Frontal cortex (tissue), 4 donors: ENCODE data around the gene CTSL. TPM values are rescaled to one million over a fixed set of nuclear protein-coding genes. Genes with fewer than 3 reads are reported as not detected.

Experiments
- DNase-seq, 2 donors: peaks; one replicate each; pipeline ENCODE4 v3.0.0; 2012; ENCODE audit warnings: low spot score in 2 of 2
- FAIRE-seq: peaks from 2 replicates; lab custom pipeline; 2012; peaks lifted over from hg19 to GRCh38; lab: Jason Lieb, UNC
- total RNA-seq: library from RNA; depleted of rRNA; stranded (reverse); fragments of >200 nt; gene quantifications from one replicate; pipeline ENCODE4 v1.2.3, GENCODE V29; 2014
- donor health status: control.
- donor health status: control.
- donor health status: control.

CTSL gene
- total RNA-seq, 1 donor from 2014 or later, result 33.0 TPM

DNA sequence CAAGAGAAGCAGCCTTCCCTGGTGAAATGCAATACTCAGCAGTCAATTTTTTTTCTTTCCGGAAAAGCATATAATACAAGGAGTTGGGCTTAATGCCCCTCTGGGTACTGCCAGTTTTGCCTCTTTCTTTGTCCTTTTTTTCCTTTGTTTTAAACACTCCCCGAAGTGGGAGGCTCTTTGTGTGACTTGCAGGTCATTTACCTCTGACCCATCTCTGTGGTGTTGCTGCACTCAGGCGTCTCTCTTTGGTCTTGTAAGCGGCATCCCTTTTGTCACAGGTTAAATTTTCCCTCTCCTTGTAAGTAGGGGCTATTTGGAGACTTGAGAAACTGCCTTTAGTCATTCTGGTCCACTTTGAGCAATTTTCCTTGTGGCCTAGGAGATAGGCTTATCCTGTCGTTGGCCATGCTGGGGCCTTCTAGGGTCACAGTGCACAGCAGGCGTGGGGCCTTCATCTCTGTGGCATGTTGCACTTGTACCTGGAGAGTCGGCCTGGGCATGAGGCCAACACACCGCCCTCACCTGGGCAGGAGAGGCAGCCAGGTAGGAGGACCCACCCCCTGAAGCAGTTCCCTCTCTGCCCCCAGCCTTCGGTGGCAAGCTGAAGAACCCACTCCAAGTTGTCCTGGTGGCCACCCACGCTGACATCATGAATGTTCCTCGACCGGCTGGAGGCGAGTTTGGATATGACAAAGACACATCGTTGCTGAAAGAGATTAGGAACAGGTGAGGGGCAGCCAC is 27.7 kb upstream of the CTSL start:
- FAIRE-seq (no peak), DNase-seq (no peak)

DNA sequence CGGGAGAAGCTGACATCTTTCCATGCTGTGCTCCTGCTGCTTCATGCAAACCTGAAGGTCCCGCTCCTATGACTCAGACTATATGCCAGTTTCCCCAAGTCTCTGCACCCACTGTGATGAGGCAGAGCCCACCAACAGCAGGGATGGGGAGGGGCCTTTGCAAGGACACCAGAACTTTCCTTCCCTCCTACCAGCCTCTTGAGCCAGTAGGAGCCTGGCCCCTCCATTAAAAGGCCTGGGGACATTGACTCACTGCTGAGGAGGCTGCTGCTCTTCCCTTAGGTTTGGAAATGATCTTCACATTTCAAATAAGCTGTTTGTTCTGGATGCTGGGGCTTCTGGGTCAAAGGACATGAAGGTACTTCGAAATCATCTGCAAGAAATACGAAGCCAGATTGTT is 26.1 kb upstream of the CTSL start:
- FAIRE-seq, result no peak

DNA sequence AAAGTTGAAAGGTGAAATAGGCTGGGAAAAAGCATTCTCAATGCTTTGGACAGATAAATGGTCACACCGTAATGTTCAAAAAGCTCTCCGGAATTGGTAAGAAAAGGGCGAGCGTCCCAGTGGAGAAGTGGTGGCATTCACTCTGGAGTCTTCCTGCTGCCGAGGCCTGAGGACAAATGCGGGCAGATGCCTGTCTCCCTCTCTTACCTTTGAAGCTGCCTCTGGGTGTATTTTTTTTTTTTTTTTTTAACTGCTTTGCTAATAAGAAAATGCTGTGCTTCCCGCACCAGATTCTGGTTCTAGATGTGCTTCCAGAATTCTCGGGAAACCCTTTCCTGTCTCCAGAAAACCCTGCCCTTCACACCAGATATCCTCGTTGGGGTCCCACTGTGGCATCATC is 24.4 kb upstream of the CTSL start:
- FAIRE-seq (no peak), DNase-seq (no peak)

More for the DNA sequence above, 26.1 kb upstream of the CTSL start:
- DNase-seq, result no peak

DNA sequence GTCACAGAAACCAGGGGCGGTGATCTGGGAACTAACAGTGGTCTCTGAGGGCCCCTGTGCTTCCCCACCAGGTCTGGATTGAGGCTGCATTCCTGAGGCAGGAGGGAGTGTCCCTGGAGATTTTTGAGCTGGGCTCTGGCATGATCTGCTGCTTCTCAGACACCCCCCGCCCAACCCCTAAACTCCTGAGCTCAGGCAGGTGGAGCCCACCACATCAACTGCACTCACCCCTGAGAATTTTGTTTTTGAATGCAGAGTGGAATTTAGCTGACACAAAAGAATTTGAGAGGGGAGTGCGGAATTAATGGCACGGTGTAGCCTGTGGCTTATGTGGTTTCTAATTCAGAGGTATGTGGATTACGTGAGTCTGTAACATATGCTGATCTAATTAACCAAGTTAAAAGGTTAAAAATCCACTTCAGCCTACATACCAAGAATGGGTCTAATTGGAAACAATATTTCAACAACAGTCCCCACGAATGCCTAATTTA is 23.9 kb upstream of the CTSL start:
- no peak for DNase-seq
- no peak for FAIRE-seq

DNA sequence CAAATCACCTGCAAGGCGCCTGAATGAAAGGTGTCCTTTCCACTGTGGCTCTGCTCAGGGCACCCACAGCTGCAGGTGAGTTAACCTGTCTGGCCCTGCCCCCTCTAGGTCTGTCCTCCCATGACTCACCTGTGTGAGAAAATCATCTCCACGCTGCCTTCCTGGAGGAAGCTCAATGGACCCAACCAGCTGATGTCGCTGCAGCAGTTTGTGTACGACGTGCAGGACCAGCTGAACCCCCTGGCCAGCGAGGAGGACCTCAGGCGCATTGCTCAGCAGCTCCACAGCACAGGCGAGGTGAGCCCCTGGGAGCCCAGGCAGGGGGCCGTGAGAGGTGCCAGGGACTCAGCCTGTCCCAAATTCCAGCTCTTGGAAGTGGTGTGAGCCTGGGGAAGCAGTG is 23.0 kb upstream of the CTSL start:
- DNase-seq, result no peak
- no peak for FAIRE-seq

DNA sequence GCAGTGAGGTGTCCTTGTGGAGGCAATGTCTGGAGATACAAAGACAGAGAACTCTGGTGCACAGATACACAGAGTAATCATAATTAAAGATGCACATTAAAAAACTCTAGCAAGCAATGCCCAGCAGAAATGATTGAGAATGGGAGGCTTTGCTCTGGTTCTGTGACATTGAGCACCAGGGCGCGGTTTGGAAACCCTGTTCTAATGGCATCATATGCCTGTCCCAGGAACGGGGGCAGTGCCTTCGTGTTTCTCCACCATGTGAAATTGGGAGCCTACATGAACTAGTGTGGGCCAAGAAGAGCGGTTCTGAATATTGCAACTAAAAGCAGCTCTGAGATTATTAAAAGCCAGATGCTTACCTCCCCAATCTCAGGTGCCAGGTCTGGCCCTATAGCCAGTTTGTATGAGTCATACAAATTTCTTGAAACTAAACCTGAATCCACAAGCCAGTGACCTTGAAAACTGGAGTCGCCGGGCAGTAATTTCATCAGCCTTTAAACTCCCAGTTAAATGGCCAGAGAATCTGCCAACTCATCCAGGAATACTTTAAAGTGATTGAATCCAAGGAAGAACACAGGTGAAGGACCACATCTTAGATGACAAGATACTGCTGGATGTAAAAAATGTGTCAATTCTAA is 22.2 kb upstream of the CTSL start:
- no peak for FAIRE-seq

DNA sequence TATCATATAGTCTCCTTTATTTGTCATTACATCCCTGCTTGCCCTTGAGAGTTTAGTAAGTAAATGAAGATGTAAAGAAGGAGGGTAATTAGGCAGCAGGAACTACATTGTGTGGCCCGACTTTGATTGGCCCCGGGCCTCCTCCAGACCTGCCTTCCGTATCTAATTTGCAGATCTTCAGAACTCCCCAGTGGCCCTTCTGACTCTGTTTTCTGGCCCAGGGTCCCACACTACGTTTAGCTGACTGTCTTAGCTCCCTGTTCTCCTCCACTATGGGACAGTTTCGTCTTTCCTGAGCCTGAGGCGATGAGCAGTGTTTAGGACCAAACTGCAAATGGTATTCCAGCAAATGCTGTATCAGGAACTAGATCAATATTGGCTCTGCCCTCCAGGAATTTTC is 21.6 kb upstream of the CTSL start:
- FAIRE-seq (no peak), DNase-seq (no peak)

More for the DNA sequence above, 22.2 kb upstream of the CTSL start:
- no peak for DNase-seq

DNA sequence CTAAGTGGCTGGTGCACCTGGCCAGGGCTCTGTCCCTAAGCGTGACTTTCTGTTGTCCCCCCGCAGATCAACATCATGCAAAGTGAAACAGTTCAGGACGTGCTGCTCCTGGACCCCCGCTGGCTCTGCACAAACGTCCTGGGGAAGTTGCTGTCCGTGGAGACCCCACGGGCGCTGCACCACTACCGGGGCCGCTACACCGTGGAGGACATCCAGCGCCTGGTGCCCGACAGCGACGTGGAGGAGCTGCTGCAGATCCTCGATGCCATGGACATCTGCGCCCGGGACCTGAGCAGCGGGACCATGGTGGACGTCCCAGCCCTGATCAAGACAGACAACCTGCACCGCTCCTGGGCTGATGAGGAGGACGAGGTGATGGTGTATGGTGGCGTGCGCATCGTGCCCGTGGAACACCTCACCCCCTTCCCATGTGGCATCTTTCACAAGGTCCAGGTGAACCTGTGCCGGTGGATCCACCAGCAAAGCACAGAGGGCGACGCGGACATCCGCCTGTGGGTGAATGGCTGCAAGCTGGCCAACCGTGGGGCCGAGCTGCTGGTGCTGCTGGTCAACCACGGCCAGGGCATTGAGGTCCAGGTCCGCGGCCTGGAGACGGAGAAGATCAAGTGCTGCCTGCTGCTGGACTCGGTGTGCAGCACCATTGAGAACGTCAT is 19.7 kb upstream of the CTSL start:
- FAIRE-seq, result no peak
- DNase-seq, result no peak

DNA sequence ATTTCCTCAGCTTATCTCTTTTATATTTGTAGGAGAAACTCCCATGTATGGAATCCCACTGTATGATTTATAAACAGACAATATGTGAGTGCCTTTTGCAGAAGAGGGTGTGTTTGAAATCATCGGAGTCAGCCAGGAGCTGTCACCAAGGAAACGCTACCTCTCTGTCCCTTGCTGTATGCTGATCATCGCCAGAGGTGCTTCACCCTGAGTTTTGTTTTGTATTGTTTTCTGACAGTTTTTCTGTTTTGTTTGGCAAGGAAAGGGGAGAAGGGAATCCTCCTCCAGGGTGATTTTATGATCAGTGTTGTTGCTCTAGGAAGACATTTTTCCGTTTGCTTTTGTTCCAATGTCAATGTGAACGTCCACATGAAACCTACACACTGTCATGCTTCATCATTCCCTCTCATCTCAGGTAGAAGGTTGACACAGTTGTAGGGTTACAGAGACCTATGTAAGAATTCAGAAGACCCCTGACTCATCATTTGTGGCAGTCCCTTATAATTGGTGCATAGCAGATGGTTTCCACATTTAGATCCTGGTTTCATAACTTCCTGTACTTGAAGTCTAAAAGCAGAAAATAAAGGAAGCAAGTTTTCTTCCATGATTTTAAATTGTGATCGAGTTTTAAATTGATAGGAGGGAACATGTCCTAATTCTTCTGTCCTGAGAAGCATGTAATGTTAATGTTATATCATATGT is 18.0 kb upstream of the CTSL start:
- no peak for DNase-seq
- no peak for FAIRE-seq

DNA sequence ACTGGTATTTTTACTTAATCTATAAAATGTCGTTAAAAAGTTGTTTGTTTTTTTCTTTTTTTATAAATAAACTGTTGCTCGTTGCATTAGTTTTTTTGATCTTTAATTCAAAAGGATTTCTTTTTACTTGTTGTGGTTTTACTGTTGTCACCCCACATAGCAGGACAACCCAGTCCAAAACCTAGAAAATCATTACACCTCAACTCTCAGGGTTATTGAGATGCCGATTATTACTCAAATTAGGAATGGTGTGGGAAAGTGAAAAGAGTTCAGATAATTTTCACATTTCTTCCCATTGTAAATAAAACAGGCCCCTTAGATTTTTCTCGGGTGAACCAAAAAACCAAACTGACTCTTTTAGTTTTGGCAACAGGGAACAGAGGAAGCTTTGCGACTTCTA is 17.4 kb upstream of the CTSL start:
- peak; percentile 31 for FAIRE-seq
- no peak for DNase-seq

DNA sequence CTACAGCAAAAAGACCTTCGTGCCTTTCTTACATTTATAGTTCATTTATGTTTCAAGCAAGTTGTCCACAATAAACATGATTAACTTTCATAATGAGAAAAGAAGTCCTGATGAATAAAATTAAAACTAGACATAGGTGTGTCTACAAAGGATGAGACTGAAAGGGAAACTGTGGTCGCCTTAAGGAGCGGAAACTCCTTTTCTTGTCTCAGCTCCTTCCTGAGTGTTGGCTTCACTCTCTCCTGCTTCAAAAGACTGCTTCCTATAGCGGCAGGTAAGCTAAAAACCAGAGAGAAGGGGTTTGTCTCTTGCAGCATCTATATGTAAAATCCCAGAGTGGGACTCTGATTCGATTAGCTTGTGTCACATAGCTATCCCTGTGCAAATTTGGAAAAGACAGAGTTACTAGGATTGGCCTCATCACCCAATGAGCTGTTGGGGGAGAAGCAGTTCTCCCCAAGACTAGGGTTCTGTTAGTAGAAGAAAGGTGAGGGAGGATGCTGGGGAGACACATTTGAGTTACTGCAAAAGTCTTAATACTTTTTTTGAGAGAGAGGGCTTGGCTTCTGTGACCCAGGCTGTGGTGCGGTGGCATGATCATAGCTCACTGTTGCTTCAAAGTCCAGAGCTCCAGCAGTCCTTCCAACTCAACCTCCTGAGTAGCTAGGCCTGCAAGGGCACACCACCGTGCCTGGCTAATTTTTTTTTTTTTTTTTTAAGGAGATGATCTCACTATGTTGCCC is 16.8 kb upstream of the CTSL start:
- FAIRE-seq, result no peak
- no peak for DNase-seq

DNA sequence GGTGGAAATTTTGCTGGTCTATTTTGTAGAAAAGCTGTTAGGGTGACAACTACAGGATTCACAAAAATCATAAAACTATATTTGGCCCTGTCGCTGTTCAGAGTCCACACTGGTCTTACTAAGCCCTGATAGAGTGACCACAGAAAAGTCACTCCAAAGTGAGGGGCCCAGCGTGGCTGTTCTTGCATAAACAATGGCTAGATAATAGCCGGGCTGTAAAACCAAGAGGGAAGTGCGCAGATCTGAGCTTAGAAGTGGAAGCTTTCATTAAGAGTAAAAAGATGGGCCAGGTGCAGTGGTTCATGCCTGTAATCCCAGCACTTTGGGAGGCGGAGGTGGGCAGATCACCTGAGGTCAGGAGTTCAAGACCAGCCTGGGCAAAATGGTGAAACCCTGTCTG is 15.5 kb upstream of the CTSL start:
- DNase-seq (no peak), FAIRE-seq (no peak)

DNA sequence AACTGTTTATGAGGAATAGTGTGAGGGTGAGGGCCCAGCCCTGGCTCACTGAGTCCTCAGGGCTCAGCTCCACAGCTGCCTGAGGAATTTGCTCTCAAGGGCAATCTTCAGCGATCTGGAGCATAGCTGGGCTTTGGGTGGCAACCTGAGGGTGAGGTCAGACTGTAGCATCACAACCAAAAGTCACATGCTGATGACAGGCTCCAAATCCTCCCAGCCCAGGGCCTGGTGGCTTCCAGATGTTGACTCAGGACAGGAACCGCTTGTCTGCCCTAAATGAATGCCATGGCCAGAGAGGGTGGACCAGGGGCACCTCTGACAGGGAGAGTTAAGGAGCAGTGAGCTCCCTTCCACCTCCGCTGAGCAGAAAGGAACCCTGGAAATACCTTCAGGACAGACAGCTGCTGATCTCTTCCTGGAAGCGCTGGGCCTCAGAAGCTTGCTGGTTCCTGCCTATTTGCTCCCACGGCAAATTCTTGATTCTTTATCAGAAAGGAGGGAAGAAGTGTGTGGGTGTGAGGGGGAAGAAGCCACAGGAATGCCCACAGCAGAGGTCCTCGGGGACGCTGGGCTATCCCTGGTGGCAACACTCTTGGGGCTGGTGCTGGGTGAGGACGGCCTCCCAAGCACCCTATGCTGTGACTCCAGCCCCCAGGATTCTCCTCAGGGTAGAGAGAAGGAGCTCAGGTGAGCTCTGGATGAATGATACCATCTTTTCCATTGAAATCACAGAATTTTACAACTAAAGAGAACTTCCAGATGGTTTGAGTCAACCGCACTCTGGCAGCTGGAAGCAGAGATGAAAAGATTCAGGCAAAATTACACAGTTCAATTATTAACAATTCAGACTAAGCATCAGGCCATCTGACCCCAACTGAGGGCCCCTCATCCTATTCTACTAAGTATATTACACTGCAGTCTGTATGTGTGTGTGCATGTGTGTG is 13.8 kb upstream of the CTSL start:
- no peak for FAIRE-seq
- DNase-seq, result no peak

DNA sequence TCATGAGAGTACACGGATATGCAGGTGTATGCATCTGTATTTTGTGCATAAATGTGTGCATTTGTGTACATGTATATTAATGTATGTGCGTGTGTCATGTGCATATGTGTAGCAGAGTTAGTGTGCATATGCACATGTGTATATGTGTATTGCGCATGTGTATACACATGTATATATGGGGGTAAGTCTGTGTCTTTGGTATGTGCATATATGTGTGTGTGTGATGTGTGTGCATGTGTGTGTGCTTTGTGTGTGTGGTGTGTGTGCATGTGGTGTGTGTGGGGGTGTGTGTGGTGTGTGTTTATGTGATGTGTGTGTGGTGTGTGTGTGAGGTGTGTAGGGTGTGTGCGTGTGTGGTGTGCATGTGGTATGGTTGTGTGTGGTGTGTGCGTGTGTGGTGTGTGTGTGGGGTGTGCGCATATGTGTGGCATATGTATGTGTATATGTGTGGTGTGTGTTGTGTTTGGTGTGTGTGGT is 13.1 kb upstream of the CTSL start:
- DNase-seq (no peak), FAIRE-seq (no peak)

DNA sequence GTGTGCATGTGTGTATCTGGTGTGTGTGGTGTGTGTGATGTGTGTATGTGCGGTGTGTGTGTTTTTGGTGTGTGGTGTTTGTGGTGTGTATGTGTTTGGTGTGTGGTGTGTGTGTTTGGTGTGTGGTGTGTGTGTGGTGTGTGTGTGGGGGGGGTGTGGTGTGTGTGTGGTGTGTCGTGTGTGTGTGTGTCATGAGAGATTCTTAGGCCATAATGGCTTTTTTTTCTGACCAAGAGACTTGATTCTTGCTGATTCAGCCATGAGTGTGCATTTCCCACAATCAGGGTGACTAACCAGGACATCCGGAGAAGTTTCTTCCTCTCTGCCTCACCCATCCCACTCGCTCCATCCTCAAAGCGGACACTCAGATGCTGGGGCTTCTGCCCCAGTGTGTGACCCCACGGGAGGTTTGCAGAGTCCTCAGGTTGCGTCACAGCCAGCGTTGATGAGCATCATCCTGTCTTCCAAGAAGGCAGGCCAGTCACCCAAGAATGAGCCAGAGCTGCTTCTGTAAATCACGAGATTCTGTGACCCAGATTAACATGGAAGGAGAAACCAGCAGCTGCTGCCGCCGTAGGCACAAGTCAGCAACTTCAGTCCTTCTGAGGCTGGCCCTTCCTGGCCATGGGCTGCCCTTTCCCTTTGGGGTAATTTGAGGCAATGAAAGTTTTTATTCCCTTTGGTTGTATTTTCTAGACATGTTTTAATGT is 12.5 kb upstream of the CTSL start:
- FAIRE-seq, result no peak

DNA sequence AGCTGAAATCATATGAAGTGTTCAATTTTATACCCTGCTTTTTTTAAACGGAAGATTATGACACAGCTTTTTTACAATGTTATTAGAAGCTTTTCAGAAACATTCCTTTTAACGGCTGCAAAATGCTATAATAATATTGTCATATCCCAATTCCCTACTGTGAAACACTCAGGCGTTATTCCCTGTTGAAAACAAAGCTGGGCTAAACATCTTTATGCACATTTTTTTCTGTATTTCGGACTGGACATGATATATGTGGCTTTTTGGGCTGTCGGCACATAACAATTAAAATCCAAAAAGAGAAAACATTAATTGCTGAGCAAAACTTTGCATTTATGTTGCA is 12.0 kb upstream of the CTSL start:
- DNase-seq (no peak), FAIRE-seq (no peak)

More for the DNA sequence above, 12.5 kb upstream of the CTSL start:
- peak; percentile 17 to 47 for DNase-seq

DNA sequence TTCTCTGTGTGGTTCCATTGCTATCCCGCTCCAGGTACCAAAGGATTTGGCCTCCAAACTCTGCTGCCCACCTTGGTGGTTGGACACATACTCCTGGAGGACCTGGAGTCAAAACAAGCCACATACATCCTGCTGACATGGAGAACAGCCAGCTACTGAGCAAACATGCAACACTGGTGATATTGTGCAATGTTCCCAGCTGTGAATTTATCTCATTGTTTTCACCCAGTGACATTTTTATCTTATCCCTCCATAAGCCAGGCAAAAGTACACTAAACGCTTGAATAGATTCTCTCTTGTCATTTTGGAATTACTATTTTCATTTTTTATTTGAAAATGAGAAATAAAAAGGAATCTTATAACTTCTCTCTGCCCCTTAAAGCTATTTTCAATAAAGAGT is 11.1 kb upstream of the CTSL start:
- peak in 1 of 2 donors; percentile 20 for DNase-seq
- no peak for FAIRE-seq

DNA sequence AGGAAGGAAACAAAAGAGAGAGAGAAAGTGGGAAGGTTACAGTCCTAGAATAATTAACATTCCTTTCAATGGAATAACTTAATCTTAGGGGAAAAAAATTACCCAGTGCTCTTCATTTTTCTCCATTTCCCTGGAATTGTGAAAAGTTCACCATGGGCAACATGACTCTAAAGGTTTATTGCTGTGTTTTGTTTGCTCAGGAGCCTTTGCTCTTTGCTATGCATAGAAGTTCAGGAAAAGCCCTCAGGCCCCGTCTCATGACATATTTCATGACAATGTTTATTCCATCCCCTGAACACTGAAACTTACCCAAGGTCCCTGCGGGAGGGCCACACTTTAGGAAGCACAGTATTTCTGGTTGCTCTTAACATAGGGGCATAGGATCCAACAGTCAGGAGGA is 9.8 kb upstream of the CTSL start:
- no peak for FAIRE-seq

More for the DNA sequence above, 9.8 kb upstream of the CTSL start:
- no peak for DNase-seq
